Liver (tissue), 9 donors: Measurements from ENCODE around the gene MKRN2. TPM values are rescaled to one million over a fixed set of nuclear protein-coding genes. Genes with fewer than 3 reads are reported as not detected.

Source experiments
- DNase-seq: peaks from one replicate; pipeline ENCODE4 v3.0.0-alpha.2; 2017; ENCODE audit warnings: low spot score
- H3K27ac ChIP-seq, 2 donors: one replicate each; pipeline ENCODE4 v1.7.0; 2013; ENCODE audit warnings: inconsistent platforms in 2 of 2, low read length in 2 of 2, control low read depth in 1 of 2, low read depth in 1 of 2, mild to moderate bottlenecking in 1 of 2
- H3K27me3 ChIP-seq, 4 donors: one replicate each; pipeline versions ENCODE4 v1.6.1 to v1.7.0; 2013; ENCODE audit warnings: low read length in 3 of 4, inconsistent platforms in 1 of 4, mild to moderate bottlenecking in 1 of 4, moderate library complexity in 1 of 4; ENCODE audit not compliant: control insufficient read depth in 4 of 4, insufficient read depth in 4 of 4
- H3K36me3 ChIP-seq, 4 donors: one replicate each; pipeline versions ENCODE4 v1.6.1 to v1.7.0; 2013; ENCODE audit warnings: low read length in 3 of 4, mild to moderate bottlenecking in 3 of 4, low read depth in 1 of 4, moderate library complexity in 1 of 4; ENCODE audit not compliant: control insufficient read depth in 4 of 4, insufficient read depth in 3 of 4
- H3K4me1 ChIP-seq, 4 donors: one replicate each; pipeline versions ENCODE4 v1.6.1 to v1.7.0; 2013; ENCODE audit warnings: low read length in 3 of 4, mild to moderate bottlenecking in 3 of 4, moderate library complexity in 1 of 4; ENCODE audit not compliant: control insufficient read depth in 4 of 4, insufficient read depth in 4 of 4
- H3K4me3 ChIP-seq, 3 donors: one replicate each; pipeline versions ENCODE4 v1.6.1 to v1.7.0; 2013; ENCODE audit warnings: low read length in 3 of 3, control low read depth in 1 of 3, low read depth in 1 of 3, mild to moderate bottlenecking in 1 of 3
- H3K9ac ChIP-seq, 2 donors: one replicate each; pipeline ENCODE4 v1.7.0; 2013; ENCODE audit warnings: low read length in 2 of 2, mild to moderate bottlenecking in 2 of 2, moderate library complexity in 2 of 2, control low read depth in 1 of 2, low read depth in 1 of 2
- H3K9me3 ChIP-seq, 4 donors: one replicate each; pipeline versions ENCODE4 v1.6.1 to v1.7.0; 2013; ENCODE audit warnings: low read length in 3 of 4; ENCODE audit not compliant: control insufficient read depth in 4 of 4
- EGR1 ChIP-seq, 2 donors: IDR thresholded peaks; 2 replicates each; pipeline ENCODE4 v1.6.1; 2016 to 2018; ENCODE audit warnings: antibody characterized with exemption in 2 of 2, low read depth in 2 of 2
- FOXA1 ChIP-seq: IDR thresholded peaks from 2 replicates; pipeline ENCODE4 v1.6.1; 2016; ENCODE audit warnings: antibody characterized with exemption
- FOXA2 ChIP-seq: IDR thresholded peaks from 2 replicates; pipeline ENCODE4 v1.6.1; 2016; ENCODE audit warnings: antibody characterized with exemption
- GABPA ChIP-seq, 2 donors: IDR thresholded peaks in 1 of 2; conservative IDR thresholded peaks in 1 of 2; 2 replicates each; pipeline ENCODE4 v1.6.1; 2016; ENCODE audit warnings: antibody characterized with exemption in 2 of 2, mild to moderate bottlenecking in 1 of 2, moderate library complexity in 1 of 2
- HNF4A ChIP-seq, 2 donors: conservative IDR thresholded peaks; 2 replicates each; pipeline ENCODE4 v1.6.1; 2016; ENCODE audit warnings: antibody characterized with exemption in 2 of 2, mild to moderate bottlenecking in 2 of 2
- HNF4G ChIP-seq: IDR thresholded peaks from 2 replicates; pipeline ENCODE4 v1.6.1; 2016; ENCODE audit warnings: antibody characterized with exemption
- JUND ChIP-seq, 2 donors: IDR thresholded peaks; 2 replicates each; pipeline ENCODE4 v1.6.1; 2016; ENCODE audit warnings: antibody characterized with exemption in 2 of 2
- NR2F2 ChIP-seq: IDR thresholded peaks from 2 replicates; pipeline ENCODE4 v1.6.1; 2016; ENCODE audit warnings: antibody characterized with exemption
- RAD21 ChIP-seq, 2 donors: IDR thresholded peaks; 2 replicates each; pipeline ENCODE4 v1.6.1; 2016; ENCODE audit warnings: antibody characterized with exemption in 2 of 2, mild to moderate bottlenecking in 2 of 2
- RXRA ChIP-seq, 2 donors: IDR thresholded peaks; 2 replicates each; pipeline ENCODE4 v1.6.1; 2017 to 2018; ENCODE audit warnings: antibody characterized with exemption in 2 of 2, mild to moderate bottlenecking in 1 of 2
- SP1 ChIP-seq: IDR thresholded peaks from 2 replicates; pipeline ENCODE4 v1.6.1; 2018; ENCODE audit warnings: antibody characterized with exemption, mild to moderate bottlenecking
- TAF1 ChIP-seq: conservative IDR thresholded peaks from 2 replicates; pipeline ENCODE4 v1.6.1; 2016; ENCODE audit warnings: antibody characterized with exemption, mild to moderate bottlenecking
- WGBS: extraction: QIAGEN DNeasy Blood & Tissue Kit; methylation state at CpG from one replicate; pipeline ENCODE4 v1.1.7; 2013; 5-methylcytosine and 5-hydroxymethylcytosine counted together
- polyA plus RNA-seq, 2 donors: library from polyadenylated mRNA; stranded (reverse) in 1 of 2; unstranded in 1 of 2; fragments of 200-250 nt in 1 of 2; fragments of >200 nt in 1 of 2; fragmentation: Nextera tagmentation in 1 of 2; extraction: Ambion mirVana in 1 of 2; gene quantifications; one replicate each; pipeline versions ENCODE4 v1.2.1 to v1.2.3, GENCODE V29; 2013 to 2015
- total RNA-seq, 2 donors: library from RNA; depleted of rRNA; stranded (reverse); fragments of >200 nt; gene quantifications; one replicate each; pipeline ENCODE4 v1.2.3, GENCODE V29; 2014
- TF ChIP-seq, protein P1 (sequence below): IDR thresholded peaks from 2 replicates; pipeline ENCODE4 v1.6.1; 2016; ENCODE audit warnings: antibody characterized with exemption, mild to moderate bottlenecking
- TF ChIP-seq, protein P2 (sequence below): fragments of 150-350 bp; IDR thresholded peaks from 2 replicates; pipeline ENCODE4 v1.5.1; 2017; ENCODE audit warnings: improper control_type of control experiment, low read depth, low read length; ENCODE audit not compliant: missing input control
- TF ChIP-seq, protein P3 (sequence below): IDR thresholded peaks from 2 replicates; pipeline ENCODE4 v1.6.1; 2016; ENCODE audit warnings: antibody characterized with exemption
- TF ChIP-seq, protein P4 (sequence below): IDR thresholded peaks from 2 replicates; pipeline ENCODE4 v1.6.1; 2016; ENCODE audit warnings: antibody characterized with exemption
- TF ChIP-seq, protein P5 (sequence below): IDR thresholded peaks from 2 replicates; pipeline ENCODE4 v1.6.1; 2016; ENCODE audit warnings: antibody characterized with exemption
- donor health status: healthy.
- donor health status: healthy.
- donor health status: healthy.
- donor health status: healthy.
- donor health status: healthy.

Gene MKRN2
- total and polyA plus RNA-seq, 4 donors = 6.1 to 17.3 (median 11.7) TPM

DNA sequence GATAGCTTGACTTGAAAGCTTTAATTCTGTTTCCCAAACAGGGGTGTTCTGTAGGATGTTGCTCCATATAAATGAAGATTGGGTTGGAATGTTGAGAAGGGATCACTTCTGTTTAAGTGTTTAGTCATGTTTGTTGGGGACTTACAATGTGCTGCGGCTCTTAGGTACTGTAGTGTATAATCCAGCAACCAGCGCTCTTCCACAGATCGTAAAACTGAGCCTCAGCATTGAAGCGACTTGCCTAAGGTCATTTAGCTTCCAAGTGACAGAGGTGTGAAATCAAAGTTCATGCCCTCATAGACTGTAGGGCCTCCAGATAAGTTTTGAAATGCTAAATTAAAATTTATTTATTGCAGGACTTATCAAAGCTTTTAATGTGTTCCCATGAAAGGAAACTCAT, 1.8 kb downstream of the MKRN2 start:
- DNase-seq = no peak
- Histone ChIP-seq H3K4me3 (no peak overlapping the region), H3K36me3 (no peaks in the 10 kb centered on the region), H3K4me1 (peaks cover 0 to 39% (median 24%) of the 10 kb centered on the region in 4 donors), H3K27ac (no peak overlapping the region), H3K9ac (no peak overlapping the region), H3K27me3 (peaks cover 0 to 2% (median 0%) of the 10 kb centered on the region in 4 donors), H3K9me3 (no peaks in the 10 kb centered on the region)
- WGBS = 67% methylated on average over 4 of the region's 4 CpGs
- TF ChIP-seq, protein P1, sequence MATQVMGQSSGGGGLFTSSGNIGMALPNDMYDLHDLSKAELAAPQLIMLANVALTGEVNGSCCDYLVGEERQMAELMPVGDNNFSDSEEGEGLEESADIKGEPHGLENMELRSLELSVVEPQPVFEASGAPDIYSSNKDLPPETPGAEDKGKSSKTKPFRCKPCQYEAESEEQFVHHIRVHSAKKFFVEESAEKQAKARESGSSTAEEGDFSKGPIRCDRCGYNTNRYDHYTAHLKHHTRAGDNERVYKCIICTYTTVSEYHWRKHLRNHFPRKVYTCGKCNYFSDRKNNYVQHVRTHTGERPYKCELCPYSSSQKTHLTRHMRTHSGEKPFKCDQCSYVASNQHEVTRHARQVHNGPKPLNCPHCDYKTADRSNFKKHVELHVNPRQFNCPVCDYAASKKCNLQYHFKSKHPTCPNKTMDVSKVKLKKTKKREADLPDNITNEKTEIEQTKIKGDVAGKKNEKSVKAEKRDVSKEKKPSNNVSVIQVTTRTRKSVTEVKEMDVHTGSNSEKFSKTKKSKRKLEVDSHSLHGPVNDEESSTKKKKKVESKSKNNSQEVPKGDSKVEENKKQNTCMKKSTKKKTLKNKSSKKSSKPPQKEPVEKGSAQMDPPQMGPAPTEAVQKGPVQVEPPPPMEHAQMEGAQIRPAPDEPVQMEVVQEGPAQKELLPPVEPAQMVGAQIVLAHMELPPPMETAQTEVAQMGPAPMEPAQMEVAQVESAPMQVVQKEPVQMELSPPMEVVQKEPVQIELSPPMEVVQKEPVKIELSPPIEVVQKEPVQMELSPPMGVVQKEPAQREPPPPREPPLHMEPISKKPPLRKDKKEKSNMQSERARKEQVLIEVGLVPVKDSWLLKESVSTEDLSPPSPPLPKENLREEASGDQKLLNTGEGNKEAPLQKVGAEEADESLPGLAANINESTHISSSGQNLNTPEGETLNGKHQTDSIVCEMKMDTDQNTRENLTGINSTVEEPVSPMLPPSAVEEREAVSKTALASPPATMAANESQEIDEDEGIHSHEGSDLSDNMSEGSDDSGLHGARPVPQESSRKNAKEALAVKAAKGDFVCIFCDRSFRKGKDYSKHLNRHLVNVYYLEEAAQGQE = no peak
- TF ChIP-seq EGR1 (IDR thresholded peaks at IDR 0.05; ENCODE audit: low read depth in 2 of 2) (no peak), RXRA (IDR thresholded peaks at IDR 0.05) (no peak), RAD21 (IDR thresholded peaks at IDR 0.05) (no peak), NR2F2 (no peak), GABPA (IDR thresholded peaks at IDR 0.05 in 1 of 2, conservative IDR thresholded peaks at IDR 0.05 in 1 of 2) (no peak), FOXA2 (no peak), SP1 (no peak), JUND (IDR thresholded peaks at IDR 0.05) (no peak)
- TF ChIP-seq, protein P2, sequence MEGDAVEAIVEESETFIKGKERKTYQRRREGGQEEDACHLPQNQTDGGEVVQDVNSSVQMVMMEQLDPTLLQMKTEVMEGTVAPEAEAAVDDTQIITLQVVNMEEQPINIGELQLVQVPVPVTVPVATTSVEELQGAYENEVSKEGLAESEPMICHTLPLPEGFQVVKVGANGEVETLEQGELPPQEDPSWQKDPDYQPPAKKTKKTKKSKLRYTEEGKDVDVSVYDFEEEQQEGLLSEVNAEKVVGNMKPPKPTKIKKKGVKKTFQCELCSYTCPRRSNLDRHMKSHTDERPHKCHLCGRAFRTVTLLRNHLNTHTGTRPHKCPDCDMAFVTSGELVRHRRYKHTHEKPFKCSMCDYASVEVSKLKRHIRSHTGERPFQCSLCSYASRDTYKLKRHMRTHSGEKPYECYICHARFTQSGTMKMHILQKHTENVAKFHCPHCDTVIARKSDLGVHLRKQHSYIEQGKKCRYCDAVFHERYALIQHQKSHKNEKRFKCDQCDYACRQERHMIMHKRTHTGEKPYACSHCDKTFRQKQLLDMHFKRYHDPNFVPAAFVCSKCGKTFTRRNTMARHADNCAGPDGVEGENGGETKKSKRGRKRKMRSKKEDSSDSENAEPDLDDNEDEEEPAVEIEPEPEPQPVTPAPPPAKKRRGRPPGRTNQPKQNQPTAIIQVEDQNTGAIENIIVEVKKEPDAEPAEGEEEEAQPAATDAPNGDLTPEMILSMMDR = no peak
- TF ChIP-seq, protein P3, sequence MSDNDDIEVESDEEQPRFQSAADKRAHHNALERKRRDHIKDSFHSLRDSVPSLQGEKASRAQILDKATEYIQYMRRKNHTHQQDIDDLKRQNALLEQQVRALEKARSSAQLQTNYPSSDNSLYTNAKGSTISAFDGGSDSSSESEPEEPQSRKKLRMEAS = no peak

DNA sequence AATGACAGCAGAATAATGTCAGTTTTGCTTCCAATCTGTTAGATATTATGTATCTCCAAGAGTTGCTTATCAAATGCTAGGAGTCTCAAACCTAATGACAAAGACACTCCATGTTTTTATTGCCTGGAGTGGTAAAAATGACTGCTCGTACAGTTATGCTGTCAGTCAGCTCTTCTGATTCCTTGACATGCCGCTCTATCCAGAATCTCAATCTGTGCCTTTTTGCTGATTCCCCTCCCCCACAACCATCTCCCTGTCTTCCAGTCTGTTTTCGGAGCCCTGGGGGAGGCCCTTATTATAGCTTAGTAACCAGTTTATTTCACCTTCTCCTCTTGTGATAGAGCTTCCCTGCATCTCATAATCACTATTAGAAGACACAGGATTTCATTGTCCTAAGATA, 2.6 kb downstream of the MKRN2 start:
- H3K36me3 ChIP-seq = no peaks in the 10 kb centered on the region

More for the DNA sequence above, 2.6 kb downstream of the MKRN2 start:
- H3K4me1 ChIP-seq = peaks cover 0 to 35% (median 21%) of the 10 kb centered on the region in 4 donors
- WGBS = 93% methylated on average over 3 of the region's 3 CpGs
- H3K27ac ChIP-seq = no peak overlapping the region
- no peaks in the 10 kb centered on the region for H3K27me3 ChIP-seq
- H3K9ac ChIP-seq = no peak overlapping the region
- H3K9me3 ChIP-seq = no peaks in the 10 kb centered on the region
- TF ChIP-seq NR2F2 (no peak), SP1 (no peak), HNF4G (no peak), JUND (IDR thresholded peaks at IDR 0.05) (no peak), HNF4A (conservative IDR thresholded peaks at IDR 0.05) (no peak), FOXA1 (no peak), FOXA2 (no peak), TAF1 (no peak), EGR1 (IDR thresholded peaks at IDR 0.05; ENCODE audit: low read depth in 2 of 2) (no peak), GABPA (IDR thresholded peaks at IDR 0.05 in 1 of 2, conservative IDR thresholded peaks at IDR 0.05 in 1 of 2) (no peak), RXRA (IDR thresholded peaks at IDR 0.05) (no peak), RAD21 (IDR thresholded peaks at IDR 0.05) (no peak)
- TF ChIP-seq, protein P1 = no peak
- TF ChIP-seq, protein P4, sequence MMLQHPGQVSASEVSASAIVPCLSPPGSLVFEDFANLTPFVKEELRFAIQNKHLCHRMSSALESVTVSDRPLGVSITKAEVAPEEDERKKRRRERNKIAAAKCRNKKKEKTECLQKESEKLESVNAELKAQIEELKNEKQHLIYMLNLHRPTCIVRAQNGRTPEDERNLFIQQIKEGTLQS = no peak
- TF ChIP-seq, protein P5, sequence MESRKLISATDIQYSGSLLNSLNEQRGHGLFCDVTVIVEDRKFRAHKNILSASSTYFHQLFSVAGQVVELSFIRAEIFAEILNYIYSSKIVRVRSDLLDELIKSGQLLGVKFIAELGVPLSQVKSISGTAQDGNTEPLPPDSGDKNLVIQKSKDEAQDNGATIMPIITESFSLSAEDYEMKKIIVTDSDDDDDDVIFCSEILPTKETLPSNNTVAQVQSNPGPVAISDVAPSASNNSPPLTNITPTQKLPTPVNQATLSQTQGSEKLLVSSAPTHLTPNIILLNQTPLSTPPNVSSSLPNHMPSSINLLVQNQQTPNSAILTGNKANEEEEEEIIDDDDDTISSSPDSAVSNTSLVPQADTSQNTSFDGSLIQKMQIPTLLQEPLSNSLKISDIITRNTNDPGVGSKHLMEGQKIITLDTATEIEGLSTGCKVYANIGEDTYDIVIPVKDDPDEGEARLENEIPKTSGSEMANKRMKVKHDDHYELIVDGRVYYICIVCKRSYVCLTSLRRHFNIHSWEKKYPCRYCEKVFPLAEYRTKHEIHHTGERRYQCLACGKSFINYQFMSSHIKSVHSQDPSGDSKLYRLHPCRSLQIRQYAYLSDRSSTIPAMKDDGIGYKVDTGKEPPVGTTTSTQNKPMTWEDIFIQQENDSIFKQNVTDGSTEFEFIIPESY = no peak
- TF ChIP-seq, protein P3 = no peak
- no peak for DNase-seq
- no peak overlapping the region for H3K4me3 ChIP-seq
